HEK293T (cell line): ENCODE measurements around the gene TECRL.

Source experiments
- ARNT ChIP-seq: fragments of 450-650 bp; IDR thresholded peaks from 2 replicates; pipeline ENCODE4 v1.6.1; 2017; ENCODE audit warnings: mild to moderate bottlenecking
- BHLHE40 ChIP-seq: fragments of 450-650 bp; IDR thresholded peaks from 2 replicates; pipeline ENCODE4 v1.6.1; 2016; ENCODE audit warnings: mild to moderate bottlenecking, moderate library complexity, borderline replicate concordance
- CTBP1 ChIP-seq: fragments of 450-650 bp; IDR thresholded peaks from 2 replicates; pipeline ENCODE4 v1.6.1; 2016; ENCODE audit warnings: borderline replicate concordance
- ELF4 ChIP-seq: fragments of 450-650 bp; IDR thresholded peaks from 2 replicates; pipeline ENCODE4 v1.6.1; 2017; ENCODE audit warnings: antibody characterized with exemption
- FOXA1 ChIP-seq: fragments of 450-650 bp; IDR thresholded peaks from 2 replicates; pipeline ENCODE4 v1.6.1; 2016; ENCODE audit warnings: mild to moderate bottlenecking
- FOXK2 ChIP-seq: fragments of 450-650 bp; IDR thresholded peaks from 2 replicates; pipeline ENCODE4 v1.6.1; 2016; ENCODE audit warnings: mild to moderate bottlenecking
- FOXM1 ChIP-seq: fragments of 450-650 bp; IDR thresholded peaks from 2 replicates; pipeline ENCODE4 v1.6.1; 2017; ENCODE audit warnings: mild to moderate bottlenecking, borderline replicate concordance
- HDGF ChIP-seq: fragments of 450-650 bp; IDR thresholded peaks from 2 replicates; pipeline ENCODE4 v1.6.1; 2017; ENCODE audit warnings: antibody characterized with exemption, borderline replicate concordance
- LEF1 ChIP-seq: fragments of 450-650 bp; IDR thresholded peaks from 2 replicates; pipeline ENCODE4 v1.6.1; 2017; ENCODE audit warnings: mild to moderate bottlenecking, borderline replicate concordance
- NFRKB ChIP-seq: fragments of 450-650 bp; IDR thresholded peaks from 2 replicates; pipeline ENCODE4 v1.6.1; 2016; ENCODE audit warnings: mild to moderate bottlenecking, moderate library complexity
- SP1 ChIP-seq: fragments of 450-650 bp; IDR thresholded peaks from 2 replicates; pipeline ENCODE4 v1.6.1; 2017
- SUZ12 ChIP-seq: fragments of 450-650 bp; IDR thresholded peaks from 2 replicates; pipeline ENCODE4 v1.6.1; 2016; ENCODE audit warnings: mild to moderate bottlenecking
- ZNF384 ChIP-seq: fragments of 450-650 bp; IDR thresholded peaks from 2 replicates; pipeline ENCODE4 v1.6.1; 2016

DNA sequence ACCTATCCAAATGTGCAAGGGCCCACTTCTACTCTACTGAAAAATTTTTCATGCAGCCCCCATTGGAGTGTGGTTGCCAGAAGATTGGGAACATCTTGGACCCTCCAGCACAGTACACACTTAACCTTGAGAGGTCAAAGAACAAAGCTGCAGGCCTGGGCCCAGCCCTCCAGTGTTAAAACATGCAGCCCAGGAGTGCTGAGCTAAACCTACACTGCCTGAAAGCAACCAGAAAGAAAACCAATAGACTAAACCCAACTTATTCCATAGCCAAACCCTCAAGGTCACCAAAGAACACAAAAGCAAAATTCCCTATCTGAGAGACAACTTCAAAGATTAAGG is 47.9 kb downstream of the TECRL start:
- TF ChIP-seq LEF1 (no peak), FOXK2 (no peak), SUZ12 (no peak), ARNT (no peak), FOXA1 (no peak), NFRKB (no peak), SP1 (no peak), FOXM1 (no peak), ZNF384 (no peak), CTBP1 (no peak), HDGF (no peak), ELF4 (no peak), BHLHE40 (no peak)
